ENCODE data around the gene GLYATL1B.

GRCh38 chr11:59062602-59063529, 23.2 kb upstream of the GLYATL1B start:
- TF ChIP-seq POLR2A (IDR thresholded peaks at IDR 0.05) (no peak), POLR2AphosphoS5 (IDR thresholded peaks at IDR 0.05) (no peak), CTCF (IDR thresholded peaks at IDR 0.05) (no peak), EP300 (IDR thresholded peaks at IDR 0.05) (no peak)
